ENCODE data around the gene GRIK2. TPM values are rescaled to one million over a fixed set of nuclear protein-coding genes. Genes with fewer than 3 reads are reported as not detected.

GRIK2 gene
- total RNA-seq, 4 donors from 2014 or later: 0.46 to 3.7 (median 1.8) TPM

DNA sequence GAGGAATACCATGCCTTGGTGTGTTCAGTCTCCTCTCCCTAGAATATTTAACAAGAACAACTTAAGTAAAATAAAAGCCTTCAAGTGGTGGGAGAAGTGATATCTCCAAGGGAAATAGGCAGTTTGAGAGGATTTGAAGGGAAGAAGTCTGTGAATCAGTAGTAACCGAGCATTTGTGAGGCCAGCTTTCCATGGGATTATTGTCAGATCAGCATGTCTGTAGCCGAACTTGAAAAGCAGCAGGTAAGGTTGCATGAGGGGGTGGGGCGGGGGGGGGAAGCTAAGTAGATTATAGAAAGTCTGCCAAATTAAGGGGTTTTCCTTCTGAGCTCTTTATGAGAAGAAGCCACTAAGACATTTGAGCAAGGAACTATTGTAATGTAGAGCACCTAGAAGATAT is 92.6 kb downstream of the GRIK2 start:
- intact Hi-C loops (cut with DNase I): no loop called here
- no peaks in the 10 kb centered on the region for H3K27me3 ChIP-seq
- H3K36me3 ChIP-seq: no peaks in the 10 kb centered on the region
- H3K4me1 ChIP-seq: no peaks in the 10 kb centered on the region
- no peaks in the 10 kb centered on the region for H3K9me3 ChIP-seq
- no peak for TF ChIP-seq EP300 (IDR thresholded peaks at IDR 0.05)
- TF ChIP-seq POLR2AphosphoS5 (IDR thresholded peaks at IDR 0.05): no peak
- no peak for TF ChIP-seq POLR2A (IDR thresholded peaks at IDR 0.05; ENCODE audit: low read depth)
- TF ChIP-seq CTCF (IDR thresholded peaks at IDR 0.05): no peak
- DNase-seq (ENCODE audit: extremely low spot score): no peak
- WGBS: 38% methylated on average over 3 of the region's 3 CpGs
- H3K27ac ChIP-seq (replicated peaks in 1 of 4): no peak overlapping the region
- no peak overlapping the region for H3K4me3 ChIP-seq

DNA sequence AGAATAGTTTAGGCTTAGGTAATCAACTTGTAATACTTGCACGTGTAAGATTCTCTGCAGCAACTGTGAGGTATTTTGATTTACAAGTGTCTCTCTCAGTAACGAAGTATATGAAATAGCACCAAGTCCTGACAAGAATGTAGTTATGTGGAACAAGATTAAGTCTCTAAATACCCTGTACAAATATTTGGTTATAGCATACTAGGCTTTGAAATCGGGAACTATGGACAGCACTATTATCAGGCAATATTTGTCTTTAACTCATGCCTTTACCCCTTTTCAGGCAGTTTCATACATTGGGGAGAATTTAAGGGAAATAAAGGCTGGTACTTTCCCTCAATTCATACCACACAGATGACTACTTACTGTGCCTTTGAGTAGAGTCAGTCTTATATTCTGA is 93.2 kb downstream of the GRIK2 start:
- no peak for TF ChIP-seq CTCF (IDR thresholded peaks at IDR 0.05)
- no peak for TF ChIP-seq POLR2A (IDR thresholded peaks at IDR 0.05; ENCODE audit: low read depth)
- TF ChIP-seq POLR2AphosphoS5 (IDR thresholded peaks at IDR 0.05): no peak
- no peak for TF ChIP-seq EP300 (IDR thresholded peaks at IDR 0.05)
- H3K4me1 ChIP-seq: no peaks in the 10 kb centered on the region
- WGBS: 78% methylated on average over 3 of the region's 3 CpGs
- DNase-seq (ENCODE audit: extremely low spot score): no peak
- H3K27me3 ChIP-seq: no peaks in the 10 kb centered on the region
- no peaks in the 10 kb centered on the region for H3K9me3 ChIP-seq
- intact Hi-C loops (cut with DNase I): no loop called here
- no peak overlapping the region for H3K4me3 ChIP-seq
- no peak overlapping the region for H3K27ac ChIP-seq (replicated peaks in 1 of 4)
- H3K36me3 ChIP-seq: no peaks in the 10 kb centered on the region

DNA sequence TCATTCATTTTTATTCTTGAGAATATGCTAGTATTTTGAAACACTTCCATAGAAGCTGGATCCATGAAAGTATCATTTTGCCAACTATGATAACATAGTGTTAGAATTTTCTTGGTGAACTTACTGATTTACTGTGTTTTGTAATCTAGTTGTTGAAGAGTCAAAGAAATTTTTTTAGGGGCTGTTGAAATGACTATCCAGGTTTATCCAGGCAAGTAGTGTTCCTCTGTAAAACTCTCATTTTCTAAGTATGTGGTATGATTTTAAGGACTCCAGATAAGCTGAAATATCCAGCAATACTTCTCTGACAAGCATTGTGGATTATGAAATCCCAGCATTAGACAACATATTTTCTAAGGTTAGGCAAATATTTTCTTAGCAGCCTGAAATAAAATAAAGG is 95.9 kb downstream of the GRIK2 start:
- DNase-seq (ENCODE audit: extremely low spot score): no peak
- H3K4me1 ChIP-seq: no peaks in the 10 kb centered on the region
- no peak overlapping the region for H3K4me3 ChIP-seq
- intact Hi-C loops (cut with DNase I): no loop called here
- TF ChIP-seq POLR2AphosphoS5 (IDR thresholded peaks at IDR 0.05) (no peak), POLR2A (IDR thresholded peaks at IDR 0.05; ENCODE audit: low read depth) (no peak), CTCF (IDR thresholded peaks at IDR 0.05) (no peak), EP300 (IDR thresholded peaks at IDR 0.05) (no peak)
- no peaks in the 10 kb centered on the region for H3K36me3 ChIP-seq
- H3K9me3 ChIP-seq: no peaks in the 10 kb centered on the region
- H3K27ac ChIP-seq (replicated peaks in 1 of 4): no peak overlapping the region
- H3K27me3 ChIP-seq: no peaks in the 10 kb centered on the region

DNA sequence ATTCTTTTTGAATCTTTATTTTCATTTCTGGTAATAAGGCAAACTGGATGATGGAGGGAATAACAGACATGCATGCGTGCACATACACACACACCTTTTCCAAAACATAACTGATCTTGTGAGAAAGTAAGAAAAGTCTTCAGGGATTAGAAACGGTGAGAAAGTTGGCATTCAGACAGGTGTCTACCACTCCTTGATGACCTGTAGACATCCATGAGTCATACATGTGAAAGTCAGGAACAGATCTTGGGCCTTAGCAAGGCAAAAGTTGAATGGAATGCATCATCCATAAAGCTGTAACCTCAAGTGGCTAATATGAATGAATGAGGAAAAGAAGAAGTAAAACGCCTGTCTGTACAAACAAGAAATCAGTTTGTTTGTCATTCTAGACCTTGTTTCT is 97.3 kb downstream of the GRIK2 start:
- Histone ChIP-seq H3K27me3 (no peaks in the 10 kb centered on the region), H3K27ac (replicated peaks in 1 of 4) (no peak overlapping the region), H3K36me3 (no peaks in the 10 kb centered on the region), H3K9me3 (no peaks in the 10 kb centered on the region), H3K4me3 (no peak overlapping the region), H3K4me1 (no peaks in the 10 kb centered on the region)
- no peak for DNase-seq (ENCODE audit: extremely low spot score)
- intact Hi-C loops (cut with DNase I): no loop called here
- TF ChIP-seq CTCF (IDR thresholded peaks at IDR 0.05) (no peak), EP300 (IDR thresholded peaks at IDR 0.05) (no peak), POLR2A (IDR thresholded peaks at IDR 0.05; ENCODE audit: low read depth) (no peak), POLR2AphosphoS5 (IDR thresholded peaks at IDR 0.05) (no peak)
- WGBS: 80% methylated on average over 3 of the region's 3 CpGs

DNA sequence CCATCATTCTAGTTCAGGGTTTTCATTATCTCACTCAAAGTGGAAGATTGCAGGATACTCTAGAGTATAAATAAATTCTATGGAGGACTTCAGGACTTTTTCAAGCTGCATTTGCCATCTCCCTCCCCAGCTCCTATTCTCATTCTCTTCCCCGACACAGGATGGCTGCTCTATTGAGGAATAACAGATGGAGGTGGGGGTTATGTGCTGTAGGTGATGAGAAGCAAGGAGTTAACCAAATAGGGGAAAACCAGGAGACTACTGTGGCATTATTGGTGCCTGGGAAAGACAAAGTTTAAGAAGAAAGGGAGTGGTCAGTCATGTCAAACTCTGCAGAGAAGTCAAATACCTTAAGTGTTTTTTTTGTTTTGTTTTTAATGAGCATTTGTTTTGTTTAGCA is 109.3 kb downstream of the GRIK2 start:
- intact Hi-C loops (cut with DNase I): no loop called here
- WGBS: 72% methylated on average over 1 of the region's 1 CpG
- TF ChIP-seq EP300 (IDR thresholded peaks at IDR 0.05) (no peak), POLR2A (IDR thresholded peaks at IDR 0.05; ENCODE audit: low read depth) (no peak), CTCF (IDR thresholded peaks at IDR 0.05) (no peak), POLR2AphosphoS5 (IDR thresholded peaks at IDR 0.05) (no peak)

More for the DNA sequence above, 109.3 kb downstream of the GRIK2 start:
- Histone ChIP-seq H3K27me3 (no peaks in the 10 kb centered on the region), H3K27ac (replicated peaks in 1 of 4) (no peak overlapping the region), H3K9me3 (no peaks in the 10 kb centered on the region), H3K36me3 (no peaks in the 10 kb centered on the region), H3K4me3 (no peak overlapping the region), H3K4me1 (no peaks in the 10 kb centered on the region)
- DNase-seq (ENCODE audit: extremely low spot score): no peak

All from esophagus muscularis mucosa (tissue), 4 donors.